Measurements from ENCODE around the gene CMTR1.
"Not testable (repeated sequence)": the region's sequence is repeated elsewhere in the genome, so short reads cannot be mapped to it uniquely, and the experiment has no call there.

The CMTR1 gene

DNA sequence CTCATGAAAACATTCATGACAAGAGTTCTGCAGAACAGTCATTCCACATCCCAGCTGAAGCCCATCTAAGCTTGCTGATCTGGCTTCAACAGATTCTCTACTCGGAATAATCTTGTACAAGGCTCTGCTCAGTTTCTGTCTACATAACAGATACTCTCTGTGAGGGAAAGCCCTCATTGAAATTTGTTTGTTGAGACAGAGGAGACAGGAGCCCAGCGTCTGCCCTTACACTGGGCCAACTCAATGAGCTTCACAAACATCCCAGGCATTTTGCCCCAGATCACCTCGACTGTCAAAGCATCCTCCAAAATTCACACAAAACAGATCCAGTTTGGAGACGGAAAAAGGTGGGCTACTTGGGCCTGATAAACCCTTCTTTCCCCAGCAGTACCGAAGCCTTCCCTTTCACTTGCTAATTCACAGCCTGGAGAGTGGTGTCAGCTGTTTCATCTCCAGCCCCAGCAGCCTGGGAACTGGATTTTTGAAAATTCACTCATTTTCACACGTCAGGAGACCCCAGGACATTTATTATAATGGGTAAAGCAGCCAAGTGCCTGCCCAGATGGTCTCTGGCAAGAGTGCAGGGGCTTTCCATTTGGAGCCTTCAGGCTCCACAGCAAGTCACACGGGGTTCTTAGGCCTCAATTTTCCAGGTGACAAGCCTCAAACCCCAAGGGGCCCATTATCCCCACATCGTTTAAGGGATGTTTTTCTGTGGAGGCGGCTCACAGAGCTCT is 59.4 kb downstream of the CMTR1 start:
- no peak overlapping the region for H3K9ac ChIP-seq (ENCODE audit: low read length in 2 of 2)

DNA sequence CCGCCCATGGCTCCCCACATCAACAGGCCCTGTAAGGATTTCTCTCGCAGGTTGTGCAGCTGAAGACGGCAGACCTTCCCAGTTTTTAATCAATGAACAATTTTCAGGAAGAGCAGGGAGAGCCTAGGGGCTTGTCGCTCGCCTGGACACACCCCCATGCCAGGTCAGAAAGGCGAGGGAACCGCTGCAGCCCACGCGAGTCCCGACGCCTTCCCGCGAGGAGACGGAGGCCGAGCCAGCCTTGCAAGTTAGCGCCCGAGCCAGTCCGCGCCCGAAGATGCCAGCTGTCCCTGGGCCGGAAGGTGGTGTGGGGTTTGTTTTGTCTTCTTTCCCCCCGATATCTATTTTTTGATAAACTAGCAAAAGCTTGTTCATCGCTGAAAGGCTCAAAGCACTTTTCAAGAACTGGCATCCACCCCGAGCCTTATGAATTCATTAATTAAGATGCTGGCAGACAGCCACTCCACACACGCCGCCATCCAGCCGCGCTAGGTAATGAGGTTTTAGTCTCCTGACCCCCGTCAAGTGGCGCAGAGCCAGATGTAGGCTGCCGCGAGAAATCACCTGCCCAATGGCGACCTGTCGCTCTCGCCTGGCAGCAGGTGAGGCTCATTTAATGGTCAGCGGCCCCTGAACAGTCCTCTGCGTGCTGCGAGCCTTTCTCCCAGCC is 60.1 kb downstream of the CMTR1 start:
- Histone ChIP-seq H3K36me3 (ENCODE audit: control insufficient read depth in 2 of 2, insufficient read depth in 2 of 2, low read length in 2 of 2) (no peaks in the 10 kb centered on the region), H3K9me3 (ENCODE audit: control insufficient read depth in 2 of 2, low read length in 2 of 2) (no peaks in the 10 kb centered on the region), H3K27me3 (ENCODE audit: control insufficient read depth in 1 of 2, insufficient read depth in 2 of 2, low read length in 2 of 2) (no peaks in the 10 kb centered on the region), H3K9ac (ENCODE audit: low read length in 2 of 2) (no peak overlapping the region), H3K4me1 (ENCODE audit: control insufficient read depth, insufficient read depth, low read length) (peaks cover 12% of the 10 kb centered on the region), H3K4me3 (ENCODE audit: low read length in 2 of 2) (no peak overlapping the region), H3K27ac (ENCODE audit: low read length) (no peak overlapping the region)

More for the DNA sequence above, 59.4 kb downstream of the CMTR1 start:
- no peaks in the 10 kb centered on the region for H3K36me3 ChIP-seq (ENCODE audit: control insufficient read depth in 2 of 2, insufficient read depth in 2 of 2, low read length in 2 of 2)
- no peak overlapping the region for H3K4me3 ChIP-seq (ENCODE audit: low read length in 2 of 2)
- no peak overlapping the region for H3K27ac ChIP-seq (ENCODE audit: low read length)
- H3K4me1 ChIP-seq (ENCODE audit: control insufficient read depth, insufficient read depth, low read length), result peaks cover 12% of the 10 kb centered on the region
- H3K27me3 ChIP-seq (ENCODE audit: control insufficient read depth in 1 of 2, insufficient read depth in 2 of 2, low read length in 2 of 2), result no peaks in the 10 kb centered on the region
- no peaks in the 10 kb centered on the region for H3K9me3 ChIP-seq (ENCODE audit: control insufficient read depth in 2 of 2, low read length in 2 of 2)

DNA sequence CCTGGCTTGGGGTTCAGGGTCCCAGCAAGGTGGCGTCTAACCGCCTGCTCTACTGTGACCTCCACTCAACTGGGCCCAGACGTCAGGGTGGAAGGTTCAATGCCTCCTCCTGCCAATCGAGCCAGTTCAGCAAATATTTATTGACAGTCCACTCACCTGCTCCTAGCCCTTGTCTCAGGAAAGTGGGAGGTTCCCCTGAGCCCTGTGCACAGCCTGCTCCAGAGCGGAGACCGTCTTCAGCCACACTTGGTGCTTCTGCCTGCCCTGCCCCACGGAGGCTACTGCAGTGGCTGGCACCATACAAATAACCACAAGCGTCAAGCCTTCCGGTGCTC is 60.6 kb downstream of the CMTR1 start:
- no peak overlapping the region for H3K27ac ChIP-seq (ENCODE audit: low read length)

DNA sequence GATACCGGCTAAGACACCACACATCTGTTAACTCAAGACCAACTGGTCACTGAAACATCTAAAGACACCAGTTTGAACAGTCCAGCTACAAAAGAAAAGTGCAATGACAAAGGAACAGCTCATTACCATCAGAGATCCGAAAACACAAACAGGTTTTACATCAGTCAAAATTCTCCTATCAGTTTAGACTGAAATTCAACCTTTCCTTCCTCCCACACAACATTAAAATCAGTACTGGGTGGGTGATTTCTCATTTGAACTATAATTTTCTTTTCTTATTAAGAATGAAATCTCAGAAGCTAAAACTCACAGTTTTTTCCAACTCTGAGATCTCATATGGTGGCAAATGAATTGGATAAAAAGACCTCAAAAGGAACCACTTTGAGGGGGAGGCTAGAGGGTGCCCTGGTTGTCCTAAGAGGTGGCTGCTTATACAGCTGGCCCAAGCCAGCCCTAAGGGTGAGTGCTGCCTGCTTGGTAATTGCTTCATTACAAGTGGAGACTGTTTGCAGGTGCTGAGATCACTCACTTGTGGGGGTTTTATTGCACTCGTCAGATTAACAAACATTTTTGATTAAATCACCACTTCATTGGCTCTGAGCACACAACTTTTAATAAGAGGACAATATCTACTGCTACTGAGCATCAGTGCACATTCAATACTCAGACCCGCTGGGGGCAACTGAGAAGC is 62.4 kb downstream of the CMTR1 start:
- Histone ChIP-seq H3K9me3 (ENCODE audit: control insufficient read depth in 2 of 2, low read length in 2 of 2) (no peaks in the 10 kb centered on the region), H3K4me3 (ENCODE audit: low read length in 2 of 2) (no peak overlapping the region), H3K27ac (ENCODE audit: low read length) (no peak overlapping the region), H3K36me3 (ENCODE audit: control insufficient read depth in 2 of 2, insufficient read depth in 2 of 2, low read length in 2 of 2) (no peaks in the 10 kb centered on the region), H3K9ac (ENCODE audit: low read length in 2 of 2) (no peak overlapping the region), H3K27me3 (ENCODE audit: control insufficient read depth in 1 of 2, insufficient read depth in 2 of 2, low read length in 2 of 2) (no peaks in the 10 kb centered on the region), H3K4me1 (ENCODE audit: control insufficient read depth, insufficient read depth, low read length) (peaks cover 10% of the 10 kb centered on the region)

More for the DNA sequence above, 60.6 kb downstream of the CMTR1 start:
- H3K36me3 ChIP-seq (ENCODE audit: control insufficient read depth in 2 of 2, insufficient read depth in 2 of 2, low read length in 2 of 2), result no peaks in the 10 kb centered on the region
- no peaks in the 10 kb centered on the region for H3K9me3 ChIP-seq (ENCODE audit: control insufficient read depth in 2 of 2, low read length in 2 of 2)
- peaks cover 12% of the 10 kb centered on the region for H3K4me1 ChIP-seq (ENCODE audit: control insufficient read depth, insufficient read depth, low read length)
- H3K4me3 ChIP-seq (ENCODE audit: low read length in 2 of 2), result no peak overlapping the region
- H3K27me3 ChIP-seq (ENCODE audit: control insufficient read depth in 1 of 2, insufficient read depth in 2 of 2, low read length in 2 of 2), result no peaks in the 10 kb centered on the region
- no peak overlapping the region for H3K9ac ChIP-seq (ENCODE audit: low read length in 2 of 2)

DNA sequence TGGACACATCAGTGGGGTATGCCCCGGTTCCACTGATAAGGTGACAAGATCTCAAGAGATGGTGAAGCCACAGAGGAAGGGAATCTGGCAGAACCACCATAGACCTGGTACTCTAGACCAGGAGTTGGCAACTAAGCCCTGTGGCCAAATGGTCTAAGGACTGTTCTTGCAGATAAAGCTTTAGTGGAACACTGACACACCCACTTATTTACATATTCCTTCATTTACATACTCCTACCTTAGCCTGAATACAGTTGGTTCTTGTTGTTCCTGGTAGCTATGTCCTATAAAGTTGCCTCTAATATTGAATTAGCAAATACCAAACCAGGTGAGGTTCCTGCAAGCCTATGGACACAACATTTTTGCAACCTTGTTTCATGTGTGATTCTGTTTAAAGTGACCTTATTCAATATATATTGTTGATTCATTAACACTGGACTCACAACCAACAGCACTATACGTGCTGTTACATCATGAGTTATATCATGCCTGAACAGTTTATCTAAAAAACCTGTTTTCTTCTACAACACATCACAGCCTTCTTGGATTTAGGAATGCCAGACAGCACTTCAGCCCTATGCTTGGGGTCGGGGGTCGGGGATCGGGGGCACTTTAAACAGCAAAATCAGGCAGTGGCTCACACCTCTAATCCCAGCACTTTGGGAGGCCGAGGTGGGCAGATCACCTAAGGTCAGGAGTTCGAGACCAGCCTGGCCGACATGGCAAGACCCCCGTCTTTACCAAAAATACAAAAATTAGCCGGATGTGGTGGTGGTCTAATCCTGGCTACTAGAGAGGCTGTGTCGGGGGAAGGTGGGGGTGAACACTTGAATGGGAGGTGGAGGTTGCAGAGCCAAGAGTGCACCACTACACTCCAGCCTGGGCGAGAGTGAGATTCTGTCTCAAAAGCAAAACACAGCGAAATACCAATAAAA is 64.2 kb downstream of the CMTR1 start:
- H3K27ac ChIP-seq (ENCODE audit: low read length), result no peak overlapping the region
- H3K9me3 ChIP-seq (ENCODE audit: control insufficient read depth in 2 of 2, low read length in 2 of 2), result no peaks in the 10 kb centered on the region
- no peak overlapping the region for H3K4me3 ChIP-seq (ENCODE audit: low read length in 2 of 2)
- peaks cover 5% of the 10 kb centered on the region for H3K4me1 ChIP-seq (ENCODE audit: control insufficient read depth, insufficient read depth, low read length)
- no peak overlapping the region for H3K9ac ChIP-seq (ENCODE audit: low read length in 2 of 2)
- no peaks in the 10 kb centered on the region for H3K36me3 ChIP-seq (ENCODE audit: control insufficient read depth in 2 of 2, insufficient read depth in 2 of 2, low read length in 2 of 2)
- H3K27me3 ChIP-seq (ENCODE audit: control insufficient read depth in 1 of 2, insufficient read depth in 2 of 2, low read length in 2 of 2), result no peaks in the 10 kb centered on the region

DNA sequence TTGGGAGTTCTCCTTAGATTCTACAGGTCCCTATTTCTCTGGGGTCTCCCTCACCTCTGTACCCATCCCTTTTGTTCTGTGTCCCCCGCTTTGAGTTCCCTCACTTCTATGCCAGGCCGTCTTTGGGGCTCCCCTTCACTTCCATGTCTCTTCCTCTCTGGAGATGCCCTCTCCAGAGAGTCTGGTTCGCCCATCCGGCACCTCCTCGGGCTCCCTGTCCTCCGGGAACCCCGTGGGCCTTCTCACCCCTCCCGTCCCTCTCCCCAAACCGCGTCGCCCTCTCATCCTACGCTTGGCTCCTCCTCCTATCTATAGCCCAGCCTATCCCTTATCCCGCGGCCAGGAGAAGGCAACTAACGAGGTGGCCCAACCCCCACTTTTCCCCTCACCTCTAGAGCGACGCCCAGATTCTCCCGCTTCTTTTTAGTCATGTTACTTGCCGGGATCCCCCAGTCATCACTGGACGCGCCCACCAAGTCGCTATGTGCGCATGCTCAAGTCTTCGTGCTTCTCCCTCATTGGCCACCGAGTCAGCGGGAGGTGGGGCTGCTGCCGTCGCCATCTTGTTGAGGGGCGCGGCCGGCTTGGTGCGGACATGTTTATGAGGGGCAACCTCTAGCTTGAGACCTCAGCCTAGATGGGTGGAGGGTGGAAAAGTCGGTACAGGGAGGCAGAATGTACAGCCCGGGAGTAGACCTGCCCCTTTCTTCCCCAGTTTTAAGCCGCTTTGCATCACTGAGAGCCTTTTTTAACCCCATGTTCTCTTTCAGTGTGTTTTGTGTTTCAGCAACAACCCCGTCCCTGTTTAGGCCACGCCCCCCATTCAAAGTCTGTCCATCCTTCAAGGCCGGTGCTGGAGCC is 66.6 kb downstream of the CMTR1 start, which contains the start of gene CCDC167:
CCDC167 (minus strand) TSS at position 461 of the 861 bp plus-strand sequence; CDS start at position 431, 30 bp downstream.
- no peaks in the 10 kb centered on the region for H3K36me3 ChIP-seq (ENCODE audit: control insufficient read depth in 2 of 2, insufficient read depth in 2 of 2, low read length in 2 of 2)
- peaks cover 5% of the 10 kb centered on the region for H3K4me1 ChIP-seq (ENCODE audit: control insufficient read depth, insufficient read depth, low read length)
- H3K9me3 ChIP-seq (ENCODE audit: control insufficient read depth in 2 of 2, low read length in 2 of 2), result no peaks in the 10 kb centered on the region
- H3K4me3 ChIP-seq (ENCODE audit: low read length in 2 of 2), result peak within 1 kb of the TSS; percentile 85 to 95
- no peaks in the 10 kb centered on the region for H3K27me3 ChIP-seq (ENCODE audit: control insufficient read depth in 1 of 2, insufficient read depth in 2 of 2, low read length in 2 of 2)
- H3K27ac ChIP-seq (ENCODE audit: low read length), result no peak within 1 kb of the TSS
- peak within 1 kb of the TSS; percentile 74 to 84 for H3K9ac ChIP-seq (ENCODE audit: low read length in 2 of 2)

DNA sequence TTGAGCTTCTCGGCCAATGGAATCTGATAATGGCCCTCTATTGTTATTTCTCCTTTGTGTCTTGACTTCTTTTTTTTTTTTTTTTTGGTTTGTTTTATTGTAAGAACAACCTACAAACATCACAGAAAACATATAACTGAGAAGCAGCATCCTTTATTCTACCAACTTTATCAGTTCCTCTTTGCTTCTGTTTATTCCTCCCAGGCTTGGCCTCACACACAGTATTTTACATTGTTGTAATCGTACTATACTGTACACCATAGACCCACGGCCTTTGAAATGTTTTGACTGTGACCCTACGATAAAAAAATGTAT is 67.2 kb downstream of the CMTR1 start:
- no peaks in the 10 kb centered on the region for H3K27me3 ChIP-seq (ENCODE audit: control insufficient read depth in 1 of 2, insufficient read depth in 2 of 2, low read length in 2 of 2)
- no peak overlapping the region for H3K27ac ChIP-seq (ENCODE audit: low read length)
- no peak overlapping the region for H3K9ac ChIP-seq (ENCODE audit: low read length in 2 of 2)

DNA sequence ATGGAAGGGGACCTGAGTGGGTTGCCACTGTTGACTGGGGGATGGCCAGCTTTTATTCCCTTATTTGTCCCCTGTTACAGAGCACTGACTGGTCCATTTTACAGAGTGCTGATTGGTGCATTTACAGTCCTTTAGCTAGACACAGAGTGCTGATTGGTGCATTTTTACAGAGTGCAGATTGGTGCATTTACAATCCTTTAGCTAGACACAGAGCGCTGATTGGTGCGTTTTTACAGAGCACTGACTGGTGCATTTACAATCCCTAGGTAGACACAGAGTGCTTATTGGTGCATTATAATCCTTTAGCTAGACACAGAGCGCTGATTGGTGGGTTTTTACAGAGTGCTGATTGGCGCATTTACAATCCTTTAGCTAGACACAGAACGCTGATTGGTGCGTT is 67.9 kb downstream of the CMTR1 start:
- H3K27ac ChIP-seq (ENCODE audit: low read length); H3K4me1 ChIP-seq (ENCODE audit: control insufficient read depth, insufficient read depth, low read length); H3K27me3 ChIP-seq (ENCODE audit: control insufficient read depth in 1 of 2, insufficient read depth in 2 of 2, low read length in 2 of 2); H3K36me3 ChIP-seq (ENCODE audit: control insufficient read depth in 2 of 2, insufficient read depth in 2 of 2, low read length in 2 of 2); H3K9me3 ChIP-seq (ENCODE audit: control insufficient read depth in 2 of 2, low read length in 2 of 2); H3K4me3 ChIP-seq (ENCODE audit: low read length in 2 of 2); H3K9ac ChIP-seq (ENCODE audit: low read length in 2 of 2): not testable (repeated sequence)

More for the DNA sequence above, 67.2 kb downstream of the CMTR1 start:
- Histone ChIP-seq H3K9me3 (ENCODE audit: control insufficient read depth in 2 of 2, low read length in 2 of 2) (no peaks in the 10 kb centered on the region), H3K36me3 (ENCODE audit: control insufficient read depth in 2 of 2, insufficient read depth in 2 of 2, low read length in 2 of 2) (no peaks in the 10 kb centered on the region), H3K4me3 (ENCODE audit: low read length in 2 of 2) (peak overlapping the region; percentile 85 to 95), H3K4me1 (ENCODE audit: control insufficient read depth, insufficient read depth, low read length) (peaks cover 5% of the 10 kb centered on the region)

DNA sequence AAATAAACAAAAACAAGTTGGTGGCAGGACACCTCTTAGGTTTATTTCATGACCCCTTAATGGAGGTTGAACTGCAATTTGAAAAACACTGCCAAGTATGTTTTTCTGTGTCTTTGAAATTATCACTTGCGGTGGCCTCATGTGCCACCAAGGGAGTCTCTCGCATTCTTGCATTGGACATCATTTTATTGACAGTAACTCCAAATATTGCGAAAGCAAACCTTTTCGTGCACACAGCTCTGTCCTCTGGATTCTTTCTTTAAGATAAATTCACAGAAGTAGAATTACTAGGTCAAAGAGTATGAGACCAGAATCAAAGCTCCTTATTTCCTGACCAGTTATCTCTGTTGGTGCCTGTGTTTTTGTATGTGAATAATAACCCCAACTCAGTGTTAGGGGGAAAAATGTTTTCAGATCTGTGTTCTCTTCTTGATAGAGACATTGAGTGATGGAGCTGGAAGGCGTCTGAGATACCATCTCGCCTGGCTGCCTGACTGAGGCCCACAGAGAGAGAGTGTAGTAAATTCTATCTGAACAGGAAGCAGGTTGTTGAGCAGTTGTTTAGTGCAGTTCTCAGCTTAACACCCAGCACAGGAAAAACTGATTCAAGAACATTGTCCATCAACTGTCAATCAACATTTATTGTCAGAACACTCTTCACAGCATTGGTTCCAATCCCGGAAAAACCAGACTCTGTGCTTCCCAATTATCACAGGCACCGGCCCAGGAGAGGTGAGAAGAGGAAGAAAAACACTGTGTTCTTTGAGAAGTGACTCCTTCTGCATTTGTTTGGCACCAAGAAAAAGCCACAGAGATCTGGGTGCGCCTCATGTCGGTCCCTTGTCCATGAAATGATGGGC is 68.8 kb downstream of the CMTR1 start:
- H3K36me3 ChIP-seq (ENCODE audit: control insufficient read depth in 2 of 2, insufficient read depth in 2 of 2, low read length in 2 of 2), result no peaks in the 10 kb centered on the region
- no peaks in the 10 kb centered on the region for H3K27me3 ChIP-seq (ENCODE audit: control insufficient read depth in 1 of 2, insufficient read depth in 2 of 2, low read length in 2 of 2)
- no peak overlapping the region for H3K4me3 ChIP-seq (ENCODE audit: low read length in 2 of 2)
- H3K9me3 ChIP-seq (ENCODE audit: control insufficient read depth in 2 of 2, low read length in 2 of 2), result no peaks in the 10 kb centered on the region
- no peak overlapping the region for H3K9ac ChIP-seq (ENCODE audit: low read length in 2 of 2)
- peaks cover 5% of the 10 kb centered on the region for H3K4me1 ChIP-seq (ENCODE audit: control insufficient read depth, insufficient read depth, low read length)
- H3K27ac ChIP-seq (ENCODE audit: low read length), result no peak overlapping the region

All from stomach smooth muscle (tissue), 2 donors.